OCI-LY1 (cell line): ENCODE data around the gene PLEKHG3.

Experiments
- H2AFZ ChIP-seq: fragments of 200-600 bp; sonication (generic), shearing (Covaris generic); 2 replicates; pipeline ENCODE4 v1.6.0; 2014; ENCODE audit warnings: antibody characterized with exemption, mild to moderate bottlenecking, low read length
- H3F3A ChIP-seq: fragments of 200-600 bp; sonication (generic), shearing (Covaris generic); 2 replicates; pipeline ENCODE4 v1.6.0; 2014; ENCODE audit warnings: mild to moderate bottlenecking, antibody characterized with exemption, low read length, moderate library complexity; ENCODE audit not compliant: insufficient read depth
- H3K27ac ChIP-seq: fragments of 200-600 bp; sonication (generic); 2 replicates; pipeline ENCODE4 v1.5.1; 2014; ENCODE audit warnings: low read length, mixed run types, mild to moderate bottlenecking, low read depth; ENCODE audit not compliant: poor library complexity, severe bottlenecking
- H3K27me3 ChIP-seq: fragments of 200-600 bp; sonication (generic); 2 replicates; pipeline ENCODE4 v1.6.0; 2014; ENCODE audit warnings: antibody characterized with exemption, mild to moderate bottlenecking, low read length, moderate library complexity; ENCODE audit not compliant: insufficient read depth
- H3K36me3 ChIP-seq: fragments of 200-600 bp; sonication (generic); 2 replicates; pipeline ENCODE4 v1.6.1; 2014; ENCODE audit warnings: mild to moderate bottlenecking, antibody characterized with exemption, low read length, moderate library complexity, mixed read lengths; ENCODE audit not compliant: insufficient read depth
- H3K4me1 ChIP-seq: fragments of 200-600 bp; sonication (generic); 2 replicates; pipeline ENCODE4 v1.5.1; 2014; ENCODE audit warnings: mild to moderate bottlenecking, low read length, moderate library complexity; ENCODE audit not compliant: insufficient read depth, severe bottlenecking
- H3K4me2 ChIP-seq: fragments of 200-600 bp; sonication (generic), shearing (Covaris generic); 2 replicates; pipeline ENCODE4 v1.6.1; 2014; ENCODE audit warnings: low read length
- H3K4me3 ChIP-seq: fragments of 200-600 bp; sonication (generic); 2 replicates; pipeline ENCODE4 v1.5.1; 2014; ENCODE audit warnings: low read length, low read depth, mild to moderate bottlenecking, mixed read lengths; ENCODE audit not compliant: poor library complexity, severe bottlenecking
- H3K79me2 ChIP-seq: fragments of 200-600 bp; shearing (Covaris generic); 2 replicates; pipeline ENCODE4 v1.6.1; 2016; ENCODE audit warnings: mixed run types, low read length, mixed read lengths; ENCODE audit not compliant: insufficient read depth
- H3K9ac ChIP-seq: fragments of 200-600 bp; sonication (generic), shearing (Covaris generic); 2 replicates; pipeline ENCODE4 v1.6.1; 2014; ENCODE audit warnings: mild to moderate bottlenecking, low read length, mixed read lengths
- H3K9me2 ChIP-seq: fragments of 200-600 bp; sonication (generic), shearing (Covaris generic); 2 replicates; pipeline ENCODE4 v1.6.1; 2014; ENCODE audit warnings: low read depth, mild to moderate bottlenecking, low read length, mixed read lengths
- H3K9me3 ChIP-seq: fragments of 200-600 bp; shearing (Covaris generic); 2 replicates; pipeline ENCODE4 v1.6.1; 2014; ENCODE audit warnings: low read length, mixed read lengths
- H4K20me1 ChIP-seq: fragments of 200-600 bp; sonication (generic), shearing (Covaris generic); 2 replicates; pipeline ENCODE4 v1.6.0; 2016; ENCODE audit warnings: mild to moderate bottlenecking, low read length; ENCODE audit not compliant: insufficient read depth
- EZH2 ChIP-seq: fragments of 200-600 bp; sonication (generic), shearing (Covaris generic); IDR thresholded peaks from 2 replicates; pipeline ENCODE4 v1.8.0; 2017; ENCODE audit warnings: borderline replicate concordance, mixed run types, mild to moderate bottlenecking, antibody characterized with exemption, low read length, moderate library complexity, mixed read lengths
- TF ChIP-seq, protein P1 (sequence below): fragments of 200-600 bp; sonication (generic), shearing (Covaris generic); IDR thresholded peaks from 2 replicates; pipeline ENCODE4 v1.5.1; 2017; ENCODE audit warnings: mild to moderate bottlenecking, antibody characterized with exemption, low read length, moderate library complexity, mixed read lengths

The PLEKHG3 gene

DNA sequence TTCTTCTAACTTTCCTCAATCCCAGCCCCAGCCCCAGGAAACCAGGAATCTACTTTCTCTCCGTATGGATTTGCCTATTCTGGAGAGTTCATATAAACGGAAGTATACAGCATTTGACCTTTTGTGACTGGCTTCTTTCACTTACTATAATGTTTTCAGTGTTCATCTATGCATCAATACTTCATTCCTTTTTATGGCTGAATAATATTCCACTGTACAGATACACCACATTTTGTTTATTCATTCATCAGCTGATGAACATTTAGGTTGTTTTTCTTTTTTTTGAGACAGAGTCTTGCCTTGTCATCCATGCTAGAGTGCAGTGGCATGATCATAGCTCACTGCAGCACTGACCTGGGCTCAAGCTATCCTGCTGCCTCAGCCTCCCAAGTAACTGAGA lies 3.9 kb upstream of the PLEKHG3 start:
- Histone ChIP-seq H3K9ac (no peak overlapping the region), H3F3A (no peaks in the 10 kb centered on the region), H3K79me2 (no peaks in the 10 kb centered on the region), H4K20me1 (no peaks in the 10 kb centered on the region), H2AFZ (no peak overlapping the region), H3K4me2 (no peak overlapping the region), H3K36me3 (no peaks in the 10 kb centered on the region), H3K9me3 (no peaks in the 10 kb centered on the region), H3K27ac (no peak overlapping the region), H3K4me3 (no peak overlapping the region), H3K9me2 (no peaks in the 10 kb centered on the region), H3K4me1 (no peaks in the 10 kb centered on the region), H3K27me3 (no peaks in the 10 kb centered on the region; the same call in 1 of the 2 replicates)
- TF ChIP-seq, protein P1, sequence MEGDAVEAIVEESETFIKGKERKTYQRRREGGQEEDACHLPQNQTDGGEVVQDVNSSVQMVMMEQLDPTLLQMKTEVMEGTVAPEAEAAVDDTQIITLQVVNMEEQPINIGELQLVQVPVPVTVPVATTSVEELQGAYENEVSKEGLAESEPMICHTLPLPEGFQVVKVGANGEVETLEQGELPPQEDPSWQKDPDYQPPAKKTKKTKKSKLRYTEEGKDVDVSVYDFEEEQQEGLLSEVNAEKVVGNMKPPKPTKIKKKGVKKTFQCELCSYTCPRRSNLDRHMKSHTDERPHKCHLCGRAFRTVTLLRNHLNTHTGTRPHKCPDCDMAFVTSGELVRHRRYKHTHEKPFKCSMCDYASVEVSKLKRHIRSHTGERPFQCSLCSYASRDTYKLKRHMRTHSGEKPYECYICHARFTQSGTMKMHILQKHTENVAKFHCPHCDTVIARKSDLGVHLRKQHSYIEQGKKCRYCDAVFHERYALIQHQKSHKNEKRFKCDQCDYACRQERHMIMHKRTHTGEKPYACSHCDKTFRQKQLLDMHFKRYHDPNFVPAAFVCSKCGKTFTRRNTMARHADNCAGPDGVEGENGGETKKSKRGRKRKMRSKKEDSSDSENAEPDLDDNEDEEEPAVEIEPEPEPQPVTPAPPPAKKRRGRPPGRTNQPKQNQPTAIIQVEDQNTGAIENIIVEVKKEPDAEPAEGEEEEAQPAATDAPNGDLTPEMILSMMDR, result no peak
- no peak for TF ChIP-seq EZH2

DNA sequence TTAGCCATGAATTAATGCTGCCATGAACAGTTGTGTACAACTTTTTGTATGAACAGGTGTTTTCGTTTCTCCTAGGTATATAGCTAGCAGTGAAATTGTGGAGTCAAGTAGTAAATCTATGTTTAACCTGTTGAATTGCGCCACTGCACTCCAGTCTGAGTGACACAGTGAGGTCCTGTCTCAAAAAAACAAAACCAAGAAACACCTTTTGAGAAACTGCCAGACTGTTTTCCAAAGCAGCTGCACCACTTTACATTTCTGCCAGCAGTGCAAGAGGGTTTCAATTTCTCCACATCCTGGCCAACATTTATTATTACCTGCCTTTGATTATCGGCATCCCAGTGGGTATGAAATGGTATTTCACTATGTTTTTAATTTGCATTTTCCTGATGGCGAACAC lies 3.3 kb upstream of the PLEKHG3 start:
- H3K27me3 ChIP-seq, result no peaks in the 10 kb centered on the region; the same call in 1 of the 2 replicates
- no peak overlapping the region for H3K27ac ChIP-seq
- H3K4me2 ChIP-seq, result no peak overlapping the region
- no peak overlapping the region for H3K4me3 ChIP-seq
- H4K20me1 ChIP-seq, result no peaks in the 10 kb centered on the region
- no peaks in the 10 kb centered on the region for H3K36me3 ChIP-seq
- no peak overlapping the region for H3K9ac ChIP-seq
- no peaks in the 10 kb centered on the region for H3F3A ChIP-seq
- no peaks in the 10 kb centered on the region for H3K9me2 ChIP-seq
- no peak overlapping the region for H2AFZ ChIP-seq
- no peaks in the 10 kb centered on the region for H3K4me1 ChIP-seq
- TF ChIP-seq EZH2, result no peak
- TF ChIP-seq, protein P1, result no peak
- no peaks in the 10 kb centered on the region for H3K9me3 ChIP-seq
- H3K79me2 ChIP-seq, result no peaks in the 10 kb centered on the region

DNA sequence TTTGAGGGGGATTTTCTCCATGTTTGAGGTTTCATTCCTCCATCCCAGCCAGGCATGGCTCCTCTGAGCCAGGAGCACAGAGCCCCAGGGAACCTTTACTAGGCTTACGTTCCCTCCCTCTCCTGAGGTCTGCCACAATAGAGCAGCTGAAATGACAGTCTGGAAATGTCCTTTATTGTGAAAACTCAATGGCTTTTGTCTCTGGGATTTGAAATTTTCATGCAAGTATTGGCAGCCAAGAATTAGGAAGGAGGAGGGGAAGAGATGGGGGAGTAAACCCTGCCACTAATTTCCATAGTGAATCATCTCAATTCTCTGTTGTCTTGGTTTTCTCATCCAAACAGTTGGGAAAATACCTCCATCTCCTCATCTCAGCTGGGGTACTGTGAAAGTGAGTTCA lies 2.6 kb upstream of the PLEKHG3 start:
- Histone ChIP-seq H3K79me2 (no peaks in the 10 kb centered on the region), H3F3A (no peaks in the 10 kb centered on the region), H3K27ac (no peak overlapping the region), H3K4me1 (no peaks in the 10 kb centered on the region), H2AFZ (no peak overlapping the region), H3K4me3 (no peak overlapping the region), H3K36me3 (no peaks in the 10 kb centered on the region), H3K27me3 (no peaks in the 10 kb centered on the region; the same call in 1 of the 2 replicates), H3K9me2 (no peaks in the 10 kb centered on the region), H3K9ac (no peak overlapping the region), H3K4me2 (no peak overlapping the region), H3K9me3 (no peaks in the 10 kb centered on the region), H4K20me1 (no peaks in the 10 kb centered on the region)
- TF ChIP-seq, protein P1, result no peak
- no peak for TF ChIP-seq EZH2
